ENCODE results near the gene PLEKHG4.

DNA sequence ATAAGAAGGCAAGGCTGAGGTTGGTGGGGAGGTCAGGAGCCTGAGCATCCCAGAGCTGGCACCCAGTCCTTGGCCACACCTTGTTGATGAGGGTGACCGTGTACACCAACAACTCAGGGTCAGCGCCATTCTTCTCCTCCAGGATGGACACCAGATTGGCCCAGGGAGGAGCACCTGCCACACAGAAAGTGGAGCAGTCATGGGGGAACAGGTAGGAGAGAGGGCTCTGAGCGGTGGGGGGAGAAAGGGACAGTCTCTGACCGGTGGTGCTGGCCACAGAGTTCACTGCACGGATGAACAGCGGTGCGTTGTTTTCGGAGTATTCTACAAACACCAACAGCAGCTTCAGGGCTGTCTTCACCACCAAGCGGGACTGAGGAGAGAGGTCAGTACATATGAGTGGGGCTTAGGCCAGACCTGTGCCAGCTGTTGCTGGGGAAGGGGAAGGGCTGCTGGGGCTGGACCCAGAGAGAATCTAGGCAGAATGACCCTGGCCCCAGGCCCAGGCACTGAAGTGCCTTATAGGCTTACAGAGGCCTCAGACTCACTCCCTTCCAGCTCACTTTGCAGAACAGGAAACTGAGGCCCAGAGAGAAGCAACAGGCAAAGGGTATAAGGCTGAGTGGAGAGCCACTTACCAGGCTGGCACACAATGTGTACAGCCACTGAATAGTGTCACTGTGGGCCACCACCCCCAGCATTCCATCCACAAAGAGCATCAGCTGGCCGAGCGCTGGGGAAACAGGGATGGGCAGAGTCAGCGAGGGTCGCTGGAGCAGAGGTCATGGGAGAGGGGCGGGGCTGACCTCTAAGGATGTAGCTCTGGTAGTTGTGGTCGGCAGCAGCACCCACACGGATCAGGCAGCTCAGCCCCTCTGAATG is 41.7 kb upstream of the PLEKHG4 start:
- TF ChIP-seq POLR2A (IDR thresholded peaks at IDR 0.05) (no peak), CTCF (IDR thresholded peaks at IDR 0.05) (no peak), POLR2AphosphoS5 (IDR thresholded peaks at IDR 0.05; ENCODE audit: insufficient read depth in 1 of 2, low read depth in 1 of 2) (no peak)
